Measurements from ENCODE around the gene ATG5.

- TF ChIP-seq CTCF (conservative IDR thresholded peaks at IDR 0.05; ENCODE audit: low read length) (no peak), EZH2phosphoT487 (IDR thresholded peaks at IDR 0.05; ENCODE audit: borderline replicate concordance, low read depth, low read length) (no peak)
Observed at GRCh38 chr6:106247293-106247692, 78.3 kb downstream of the ATG5 start.
